NOMO-1 treated with dmso at 0.1 percent for 144 hours (cell line): ENCODE results near the gene UBL4B.

Experiments
- DNase-seq: peaks from one replicate; lab custom pipeline; 2025; ENCODE audit not compliant: unreplicated experiment; lab: John Stamatoyannopoulos, UW

The UBL4B gene

GRCh38 chr1:110084227-110085078 is 27.8 kb upstream of the UBL4B start:
- peak; percentile 36 for DNase-seq

- no peak for DNase-seq
Measured at GRCh38 chr1:110085671-110086070, 26.6 kb upstream of the UBL4B start.

- DNase-seq = no peak
Measured at GRCh38 chr1:110086961-110087360, 25.3 kb upstream of the UBL4B start.

GRCh38 chr1:110087812-110088738 is 24.2 kb upstream of the UBL4B start:
- DNase-seq = no peak

- DNase-seq = no peak
Measured at GRCh38 chr1:110088739-110089316, 23.4 kb upstream of the UBL4B start.

- DNase-seq = no peak
Measured at GRCh38 chr1:110089561-110090275, 22.5 kb upstream of the UBL4B start.

- DNase-seq = no peak
Measured at GRCh38 chr1:110091381-110091780, 20.9 kb upstream of the UBL4B start.

- no peak for DNase-seq
Measured at GRCh38 chr1:110091791-110092190, 20.5 kb upstream of the UBL4B start.

- no peak for DNase-seq
Measured at GRCh38 chr1:110092991-110093390, 19.3 kb upstream of the UBL4B start.

GRCh38 chr1:110094931-110095654 is 17.1 kb upstream of the UBL4B start:
- DNase-seq = no peak

GRCh38 chr1:110097507-110098221 is 14.6 kb upstream of the UBL4B start:
- no peak for DNase-seq

GRCh38 chr1:110098222-110099026 is 13.8 kb upstream of the UBL4B start:
- no peak for DNase-seq

- no peak for DNase-seq
Measured at GRCh38 chr1:110100335-110100734, 11.9 kb upstream of the UBL4B start.

GRCh38 chr1:110102081-110102480 is 10.2 kb upstream of the UBL4B start:
- DNase-seq = no peak

GRCh38 chr1:110106013-110106941 is 6.0 kb upstream of the UBL4B start:
- DNase-seq = no peak

- no peak for DNase-seq
Measured at GRCh38 chr1:110107867-110108469, 4.3 kb upstream of the UBL4B start.

GRCh38 chr1:110111081-110111480 is 1.2 kb upstream of the UBL4B start:
- no peak for DNase-seq
